DMS79 (cell line): ENCODE measurements around the gene CMIP.
"Not testable (repeated sequence)": the region's sequence is repeated elsewhere in the genome, so short reads cannot be mapped to it uniquely, and the experiment has no call there.

ENCODE experiments used
- DNase-seq: peaks from one replicate; lab custom pipeline; 2025; lab: John Stamatoyannopoulos, UW

CMIP gene

DNA sequence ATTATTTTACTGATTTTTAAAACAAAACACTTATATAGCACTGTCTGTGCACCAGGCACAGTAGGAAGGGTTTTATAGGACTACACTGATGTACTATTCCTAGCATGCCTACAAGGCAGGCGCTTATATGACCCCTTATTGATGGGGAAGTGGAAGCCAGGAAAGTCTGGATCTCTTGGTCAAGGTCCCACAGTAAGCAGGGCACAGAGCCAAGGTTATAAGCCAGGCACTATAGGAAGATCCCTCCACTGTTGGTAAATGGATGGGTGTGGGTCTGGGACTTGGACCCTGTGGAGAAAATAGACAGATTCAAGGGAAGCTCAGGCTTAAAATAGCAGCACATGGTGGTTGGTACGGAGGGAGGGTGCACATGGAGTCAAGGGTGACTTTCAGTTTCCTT is 275.4 kb downstream of the CMIP start:
- DNase-seq, result no peak

- no peak for DNase-seq
Observed at GRCh38 chr16:81720973-81721906, 276.6 kb downstream of the CMIP start.

DNA sequence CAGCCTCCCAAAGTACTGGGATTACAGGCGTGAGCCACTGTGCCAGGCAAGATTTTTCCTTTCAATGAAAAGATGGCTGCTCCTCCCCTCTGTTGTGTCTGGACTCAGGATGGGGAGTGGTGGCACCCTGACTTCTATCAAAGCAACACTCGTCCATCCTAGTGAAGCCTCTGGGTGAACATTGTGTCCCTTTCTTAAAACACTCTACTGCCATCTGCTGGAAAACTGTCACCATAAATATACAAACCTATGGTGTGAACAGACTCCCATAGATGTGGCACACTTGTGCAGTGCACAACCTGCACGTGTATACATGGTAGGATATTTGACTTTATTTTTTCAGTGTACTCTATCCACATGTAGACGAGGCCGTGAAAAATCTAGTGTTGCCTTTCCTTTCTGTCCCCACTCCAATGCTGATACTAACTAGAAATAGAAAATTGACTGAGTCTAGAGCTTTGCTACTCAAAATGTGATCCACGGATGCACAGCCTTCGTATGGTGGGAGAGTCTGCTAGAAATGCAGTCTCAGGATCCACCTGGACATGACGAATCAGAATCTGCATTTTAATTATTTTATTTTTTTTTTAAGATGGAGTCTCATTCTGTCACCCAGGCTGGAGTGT is 278.6 kb downstream of the CMIP start:
- peak; percentile 39 for DNase-seq

DNA sequence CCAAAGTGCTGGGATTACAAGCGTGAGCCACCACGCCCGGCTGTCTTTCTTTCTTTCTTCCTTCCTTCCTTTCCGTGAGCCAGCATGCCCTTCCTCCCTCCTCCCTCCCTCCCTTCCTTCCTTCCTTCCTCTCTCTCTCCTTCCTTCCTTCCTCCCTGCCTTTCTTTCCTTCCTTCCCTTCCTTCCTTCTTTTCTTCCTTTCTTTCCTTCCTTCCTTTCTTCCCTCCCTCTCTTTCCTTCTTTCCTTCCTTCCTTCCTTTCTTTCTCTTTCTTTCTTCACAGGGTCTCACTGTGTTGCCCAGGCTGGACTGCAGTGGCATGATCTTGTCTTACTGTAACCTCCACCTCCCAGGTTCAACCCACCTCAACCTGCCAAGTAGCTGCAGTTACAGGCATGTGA is 283.8 kb downstream of the CMIP start:
- DNase-seq, result no peak

DNA sequence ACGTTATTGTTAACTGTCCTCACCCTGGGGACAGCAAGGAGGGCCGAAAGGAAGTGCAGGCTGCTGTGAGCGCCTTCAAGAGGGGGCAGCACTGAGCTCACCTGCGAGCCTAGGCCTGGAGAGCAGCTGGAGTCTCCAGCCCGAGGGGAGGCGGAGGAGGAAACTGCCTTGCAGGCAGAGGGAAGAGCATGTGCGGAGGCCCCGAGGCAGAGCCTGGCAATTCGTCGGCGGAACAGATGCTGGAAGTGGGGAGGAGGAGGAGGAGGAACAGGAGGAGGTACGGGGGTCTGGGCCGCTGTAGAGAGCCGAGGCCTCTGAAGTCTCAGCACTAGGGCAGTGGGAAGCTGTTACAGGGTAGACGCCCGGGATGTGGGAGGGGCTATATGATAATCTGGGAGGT is 284.8 kb downstream of the CMIP start:
- no peak for DNase-seq

DNA sequence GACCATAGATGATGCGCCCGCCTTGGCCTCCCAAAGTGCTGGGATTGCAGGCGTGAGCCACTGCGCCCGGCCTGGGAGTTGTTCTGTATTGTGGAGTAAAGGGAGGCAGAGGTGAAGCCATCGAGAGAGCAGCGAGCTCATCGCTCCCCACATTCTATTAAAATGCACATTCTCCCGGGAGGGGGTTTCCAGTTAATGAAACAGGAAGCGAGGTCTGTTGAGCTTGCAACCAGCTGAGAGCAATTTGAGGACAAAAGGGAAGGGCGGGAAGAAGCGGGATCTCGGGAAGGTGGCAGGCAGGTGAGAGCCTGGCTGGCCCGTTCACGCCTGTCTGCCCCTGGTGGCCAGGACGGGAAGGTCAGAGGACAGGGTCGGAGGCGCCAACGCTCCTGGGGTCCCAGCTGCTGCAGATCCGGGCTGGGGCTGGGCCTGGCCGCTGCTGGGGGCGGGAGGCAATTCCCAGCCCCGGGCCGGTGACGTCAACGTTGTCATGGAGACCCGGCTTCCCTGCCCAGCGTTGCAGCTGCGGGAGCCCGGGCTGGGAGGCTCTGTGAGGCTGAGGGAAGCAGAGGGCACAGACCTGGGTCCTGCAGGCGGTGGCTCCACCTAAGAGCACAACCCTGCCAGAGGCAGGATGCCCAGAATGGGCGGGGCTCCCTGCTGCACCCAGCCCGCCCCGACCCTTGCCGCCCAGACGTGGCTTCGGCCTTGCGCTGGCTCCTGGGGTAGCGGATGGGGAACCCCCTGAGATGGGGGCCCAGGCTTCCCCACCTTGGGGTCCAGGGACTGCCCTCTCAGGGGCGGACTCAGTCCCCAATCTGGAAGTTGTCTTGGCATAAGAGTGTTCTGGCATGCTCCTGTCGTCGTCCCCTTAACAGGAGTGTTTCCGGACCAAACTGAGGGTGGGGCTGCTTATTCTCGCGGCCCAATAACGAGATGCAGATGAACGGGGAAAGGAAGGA is 285.8 kb downstream of the CMIP start:
- DNase-seq, result peak; percentile 88

DNA sequence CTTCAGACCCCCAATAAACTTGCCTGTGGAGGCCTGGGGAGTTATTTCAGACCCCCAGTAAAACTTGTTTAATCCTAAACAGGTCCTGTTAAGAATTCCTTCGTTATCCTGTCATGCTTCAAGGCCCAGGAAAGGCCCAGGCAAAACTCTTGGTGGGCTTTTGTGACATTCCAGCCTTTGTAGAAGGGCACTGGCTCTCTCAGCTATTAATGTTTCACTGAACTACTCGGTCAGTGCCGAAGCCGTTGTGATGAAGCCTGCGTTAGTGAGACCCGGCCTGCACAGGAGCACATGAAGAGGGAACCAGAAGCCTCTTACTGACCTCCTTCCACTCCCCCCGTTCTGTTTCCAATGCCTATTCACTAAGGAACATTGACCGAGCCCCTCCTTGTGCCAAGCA is 287.0 kb downstream of the CMIP start:
- no peak for DNase-seq

DNA sequence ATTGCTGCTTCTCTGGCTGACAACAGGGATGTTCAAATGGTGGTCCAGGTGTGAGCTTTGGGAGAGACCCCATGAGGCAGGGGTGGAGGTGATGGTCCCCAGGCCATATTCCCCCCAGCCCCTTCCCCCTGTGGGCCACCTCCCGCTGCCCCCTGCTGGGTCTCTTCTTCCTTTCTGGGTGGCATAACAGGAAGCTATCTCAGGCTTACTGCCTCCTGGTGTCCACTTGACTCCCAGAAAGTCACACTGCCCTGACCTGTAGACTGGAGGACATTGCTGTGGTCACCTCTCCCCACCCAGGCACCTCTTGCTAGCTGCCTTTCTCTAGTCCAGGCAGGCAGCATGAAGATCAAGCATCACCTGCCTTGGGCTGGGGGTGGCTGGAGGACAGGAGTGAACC is 288.1 kb downstream of the CMIP start:
- DNase-seq, result no peak

- no peak for DNase-seq
Observed at GRCh38 chr16:81733295-81733694, 288.7 kb downstream of the CMIP start.

- DNase-seq, result no peak
Observed at GRCh38 chr16:81734632-81735434, 290.2 kb downstream of the CMIP start.

GRCh38 chr16:81737885-81738536 is 293.4 kb downstream of the CMIP start:
- DNase-seq, result peak; percentile 68

GRCh38 chr16:81738783-81739496 is 294.3 kb downstream of the CMIP start:
- no peak for DNase-seq

- no peak for DNase-seq
Observed at GRCh38 chr16:81739503-81739902, 294.9 kb downstream of the CMIP start.

DNA sequence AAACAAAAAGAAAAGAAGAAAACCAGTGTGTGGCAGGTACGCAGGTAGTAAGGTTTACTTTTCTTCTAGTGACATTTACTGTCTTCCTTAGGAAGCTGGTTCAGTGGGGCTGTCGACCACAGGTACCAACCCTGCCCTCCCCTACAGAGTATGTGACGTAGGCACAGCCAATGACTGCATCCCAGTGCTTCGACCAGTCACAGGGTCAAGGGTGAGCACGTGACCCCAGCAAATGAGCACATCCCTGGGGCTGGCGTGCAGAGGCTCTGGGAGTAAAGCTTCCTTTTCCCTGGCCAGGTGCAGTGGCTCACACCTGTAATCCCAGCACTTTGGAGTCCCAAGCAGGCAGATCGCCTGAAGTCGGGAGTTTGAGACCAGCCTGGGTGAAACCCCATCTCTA is 295.6 kb downstream of the CMIP start:
- DNase-seq, result no peak

GRCh38 chr16:81741430-81741770 is 296.8 kb downstream of the CMIP start:
- DNase-seq, result not testable (repeated sequence)

DNA sequence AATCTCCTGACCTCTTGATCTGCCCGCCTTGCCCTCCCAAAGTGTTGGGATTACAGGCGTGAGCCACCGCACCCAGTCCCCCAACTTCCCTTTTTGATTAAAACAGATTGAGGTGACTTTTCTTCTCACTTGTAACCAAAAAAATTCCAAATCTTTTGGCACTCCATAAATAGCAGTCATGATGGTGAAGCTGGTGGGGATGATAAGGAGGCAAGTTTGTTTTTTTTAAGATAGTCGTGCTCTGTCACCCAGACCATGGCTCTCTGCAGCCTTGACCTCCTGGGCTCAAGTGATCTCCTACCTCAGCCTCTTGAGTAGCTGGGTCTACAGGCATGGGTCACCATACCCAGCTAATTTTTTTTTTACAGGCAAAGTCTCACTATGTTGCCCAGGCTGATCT is 299.8 kb downstream of the CMIP start:
- no peak for DNase-seq

- no peak for DNase-seq
Observed at GRCh38 chr16:81744911-81745310, 300.3 kb downstream of the CMIP start.

- DNase-seq, result peak; percentile 23
Observed at GRCh38 chr16:81745704-81746558, 301.3 kb downstream of the CMIP start.

GRCh38 chr16:81746566-81746965 is 302.0 kb downstream of the CMIP start:
- no peak for DNase-seq
